ENCODE results near the gene SF3A1.
A peak's percentile ranks its signal among the peaks of the same experiment; 100 is the strongest.

The SF3A1 gene

DNA sequence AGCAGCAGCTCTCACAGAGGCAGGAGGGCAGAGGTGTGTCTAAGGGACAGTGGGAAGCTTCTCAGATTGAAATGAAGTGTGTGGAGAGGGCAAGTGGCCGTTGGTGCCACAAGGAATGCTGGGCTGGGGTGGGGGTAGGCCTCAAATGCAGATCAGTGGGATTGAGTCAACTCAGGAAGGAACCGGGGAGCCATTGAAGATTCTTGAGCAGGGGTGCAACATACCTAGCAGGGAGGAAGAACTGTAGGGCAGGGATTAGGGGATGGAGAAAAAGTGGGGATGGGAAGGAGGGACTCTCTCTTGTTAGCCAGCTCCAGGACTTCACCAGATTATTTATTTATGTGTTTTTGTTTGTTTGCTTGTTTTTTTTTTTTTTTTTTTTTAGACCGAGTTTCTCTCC, 37.2 kb upstream of the SF3A1 start:
- TF ChIP-seq, protein P1, sequence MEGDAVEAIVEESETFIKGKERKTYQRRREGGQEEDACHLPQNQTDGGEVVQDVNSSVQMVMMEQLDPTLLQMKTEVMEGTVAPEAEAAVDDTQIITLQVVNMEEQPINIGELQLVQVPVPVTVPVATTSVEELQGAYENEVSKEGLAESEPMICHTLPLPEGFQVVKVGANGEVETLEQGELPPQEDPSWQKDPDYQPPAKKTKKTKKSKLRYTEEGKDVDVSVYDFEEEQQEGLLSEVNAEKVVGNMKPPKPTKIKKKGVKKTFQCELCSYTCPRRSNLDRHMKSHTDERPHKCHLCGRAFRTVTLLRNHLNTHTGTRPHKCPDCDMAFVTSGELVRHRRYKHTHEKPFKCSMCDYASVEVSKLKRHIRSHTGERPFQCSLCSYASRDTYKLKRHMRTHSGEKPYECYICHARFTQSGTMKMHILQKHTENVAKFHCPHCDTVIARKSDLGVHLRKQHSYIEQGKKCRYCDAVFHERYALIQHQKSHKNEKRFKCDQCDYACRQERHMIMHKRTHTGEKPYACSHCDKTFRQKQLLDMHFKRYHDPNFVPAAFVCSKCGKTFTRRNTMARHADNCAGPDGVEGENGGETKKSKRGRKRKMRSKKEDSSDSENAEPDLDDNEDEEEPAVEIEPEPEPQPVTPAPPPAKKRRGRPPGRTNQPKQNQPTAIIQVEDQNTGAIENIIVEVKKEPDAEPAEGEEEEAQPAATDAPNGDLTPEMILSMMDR (IDR thresholded peaks at IDR 0.05; ENCODE audit: borderline replicate concordance, control extremely low read depth, extremely low read depth, insufficient read depth, missing control alignments) = no peak
- DNase-seq (ENCODE audit: low spot score) = no peak
- in situ Hi-C loops (cut with MboI; ENCODE audit: low sequenced_read_pairs, unreplicated experiment) = loop anchor here (5.0 to 10.0 kb wide), 2 partner anchors 91 to 107 kb away; partner anchors contain the start of gene CASTOR1

DNA sequence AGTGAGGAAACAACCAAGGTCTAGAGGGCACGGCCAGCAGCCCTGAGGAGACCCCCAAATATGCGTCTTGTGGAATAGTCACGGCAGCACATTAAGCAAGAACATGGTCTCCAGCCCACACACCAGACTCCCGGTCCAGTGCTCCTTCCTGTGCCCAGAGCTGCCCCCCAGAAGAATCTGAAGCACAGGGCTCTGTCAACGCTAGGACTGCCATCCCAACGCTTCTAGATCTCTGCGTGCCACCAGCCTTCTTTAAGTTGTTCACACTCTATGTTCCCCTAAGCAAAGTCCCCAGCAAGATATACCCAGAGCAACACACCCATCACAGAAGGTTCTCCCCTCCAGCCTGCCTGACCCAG, 36.6 kb upstream of the SF3A1 start:
- DNase-seq (ENCODE audit: low spot score) = no peak
- TF ChIP-seq, protein P1 (IDR thresholded peaks at IDR 0.05; ENCODE audit: borderline replicate concordance, control extremely low read depth, extremely low read depth, insufficient read depth, missing control alignments) = no peak
- in situ Hi-C loops (cut with MboI; ENCODE audit: low sequenced_read_pairs, unreplicated experiment) = loop anchor here (5.0 to 10.0 kb wide), 2 partner anchors 92 to 106 kb away; partner anchors contain the start of gene CASTOR1

DNA sequence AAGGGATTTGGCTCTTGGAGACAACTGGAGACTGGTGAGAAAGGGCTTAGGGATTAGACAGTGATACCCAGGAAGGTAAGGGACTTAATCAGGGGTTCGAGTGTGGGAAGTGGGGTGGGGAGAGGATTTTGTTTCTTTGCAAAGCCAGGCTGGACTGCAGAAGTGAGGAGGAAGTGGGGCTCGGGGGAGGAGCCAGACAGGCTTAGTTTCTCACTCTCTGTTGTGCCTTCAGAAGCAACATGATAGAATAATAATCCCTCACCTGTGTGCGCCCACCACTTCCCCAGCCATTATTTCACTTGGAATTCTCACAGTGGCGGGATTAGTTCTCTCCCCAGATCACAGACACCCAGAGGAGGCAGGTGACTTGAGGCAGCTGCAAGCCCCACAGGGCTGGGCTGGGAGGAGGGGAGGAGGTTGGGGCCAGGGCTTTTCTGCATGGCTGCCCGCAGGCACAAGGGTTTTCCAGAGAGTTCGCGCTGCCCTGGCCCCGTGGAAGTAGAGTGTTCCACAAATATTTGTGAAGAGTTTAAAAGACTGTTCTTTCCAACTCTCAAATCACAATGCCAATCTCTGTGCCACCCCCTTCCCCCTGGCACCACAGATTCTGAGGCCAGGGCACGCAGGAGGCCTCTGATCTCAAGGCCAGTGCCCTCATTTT, 36.1 kb upstream of the SF3A1 start:
- in situ Hi-C loops (cut with MboI; ENCODE audit: low sequenced_read_pairs, unreplicated experiment) = loop anchor here (5.0 to 10.0 kb wide), 2 partner anchors 92 to 105 kb away; partner anchors contain the start of gene CASTOR1
- peak; percentile 73 for DNase-seq (ENCODE audit: low spot score)
- TF ChIP-seq, protein P1 (IDR thresholded peaks at IDR 0.05; ENCODE audit: borderline replicate concordance, control extremely low read depth, extremely low read depth, insufficient read depth, missing control alignments) = no peak

DNA sequence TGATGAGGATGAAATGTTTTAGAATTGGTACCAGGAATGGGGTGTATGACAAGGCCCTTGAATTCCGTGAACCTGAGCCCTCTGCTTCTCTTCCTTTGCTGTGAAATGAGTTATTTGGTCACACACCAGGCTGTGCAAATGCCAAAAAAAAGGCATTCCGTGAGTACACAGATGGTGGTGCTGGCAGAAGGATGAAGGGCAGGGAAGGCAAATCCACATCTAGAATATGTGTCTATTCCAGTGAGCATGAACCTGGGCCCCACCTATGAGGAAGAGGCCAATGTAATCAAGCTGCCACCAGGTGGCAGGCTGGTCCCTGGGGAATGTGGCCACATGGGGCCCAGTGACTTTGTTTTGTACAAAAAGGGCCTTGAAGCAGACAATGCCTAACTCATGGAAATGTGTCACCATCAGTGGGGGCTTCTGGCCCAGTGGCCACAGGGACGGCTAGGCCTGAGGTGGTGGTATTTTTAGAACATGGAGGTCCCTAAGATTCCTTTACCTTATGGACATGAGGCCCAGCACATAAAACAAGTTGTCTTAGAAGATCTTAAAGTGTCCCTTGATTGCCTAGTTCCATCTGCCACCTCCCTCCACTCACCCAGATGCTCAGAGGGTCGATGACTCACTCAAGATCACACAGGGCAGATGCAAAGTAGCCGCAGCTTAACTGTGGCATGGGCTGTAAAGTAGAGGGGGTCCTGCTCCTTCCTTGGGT, 34.4 kb upstream of the SF3A1 start:
- TF ChIP-seq, protein P1 (IDR thresholded peaks at IDR 0.05; ENCODE audit: borderline replicate concordance, control extremely low read depth, extremely low read depth, insufficient read depth, missing control alignments) = peak; percentile 71
- in situ Hi-C loops (cut with MboI; ENCODE audit: low sequenced_read_pairs, unreplicated experiment) = loop anchor here (5.0 to 10.0 kb wide), 2 partner anchors 94 to 104 kb away; partner anchors contain the start of gene CASTOR1

DNA sequence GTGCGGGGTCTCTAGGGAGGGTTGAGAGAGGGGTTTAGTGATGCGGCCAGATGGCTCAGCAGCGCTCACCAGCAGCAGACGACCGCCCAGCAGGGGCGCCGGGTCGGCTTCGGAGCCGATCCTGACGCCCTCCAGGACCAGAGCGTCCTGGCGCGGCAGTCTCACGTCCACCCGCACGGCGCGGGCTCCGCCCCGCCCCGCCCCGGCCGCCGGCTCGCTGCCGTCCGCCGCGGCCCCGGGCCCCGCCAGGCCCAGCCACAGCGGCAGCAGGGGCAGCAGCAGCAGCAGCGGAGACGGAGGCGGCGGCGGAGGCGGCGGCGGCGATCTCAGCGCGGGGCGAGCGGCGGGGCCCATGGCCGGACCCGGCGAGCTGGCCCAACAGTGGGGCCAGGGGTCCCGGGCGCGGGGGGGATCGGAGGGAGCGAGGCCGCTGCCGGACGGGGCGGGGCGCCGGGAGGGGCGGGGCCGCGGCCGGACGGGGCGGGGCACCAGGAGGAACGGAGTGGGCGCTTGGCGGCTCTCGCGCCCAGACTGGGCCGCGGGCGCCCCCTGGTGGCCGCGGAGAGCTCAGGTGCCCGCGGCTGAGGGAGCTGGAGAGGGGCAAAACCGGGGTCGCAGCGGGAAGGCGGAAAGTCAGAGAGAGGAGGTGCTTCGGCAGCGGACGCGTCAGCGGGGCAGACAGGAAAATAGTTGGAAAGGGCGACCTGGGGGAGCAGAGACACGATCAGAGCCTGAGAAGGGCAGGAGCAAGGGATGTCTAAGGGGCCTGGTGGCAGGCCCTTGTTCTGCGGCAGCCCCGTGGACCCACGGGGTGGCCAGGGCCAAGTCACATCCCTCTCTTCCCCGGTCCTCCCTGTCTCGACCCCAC, 30.5 kb upstream of the SF3A1 start, which contains the start of gene RNF215:
RNF215 (minus strand) TSS at position 452 of the 868 bp plus-strand sequence; CDS start at position 354, 98 bp downstream.
- in situ Hi-C loops (cut with MboI; ENCODE audit: low sequenced_read_pairs, unreplicated experiment) = loop anchor here (10.0 kb wide), 1 partner anchor 282 kb away; no protein-coding TSS in a partner anchor
- peak; percentile 97 for DNase-seq (ENCODE audit: low spot score)
- TF ChIP-seq, protein P1 (IDR thresholded peaks at IDR 0.05; ENCODE audit: borderline replicate concordance, control extremely low read depth, extremely low read depth, insufficient read depth, missing control alignments) = peak; percentile 89

More for the DNA sequence above, 34.4 kb upstream of the SF3A1 start:
- DNase-seq (ENCODE audit: low spot score) = peak; percentile 86

DNA sequence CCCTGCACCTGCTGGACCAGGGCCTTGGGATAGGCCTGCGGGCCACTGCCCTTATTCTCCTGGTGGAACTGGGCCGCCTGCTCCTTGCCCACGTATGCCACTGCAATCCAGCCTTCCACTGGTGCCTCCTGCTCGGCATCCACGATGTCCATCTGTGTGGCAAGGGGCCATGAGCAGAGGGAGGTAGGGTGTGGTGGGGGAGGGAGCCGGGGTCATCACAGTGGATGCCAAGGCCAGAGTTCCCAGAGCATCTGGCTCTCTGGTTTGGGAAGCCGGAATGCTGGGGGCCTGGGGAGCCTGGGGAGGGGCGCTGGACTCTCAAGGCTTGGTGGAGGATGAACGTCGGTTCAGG, 29.9 kb upstream of the SF3A1 start:
- in situ Hi-C loops (cut with MboI; ENCODE audit: low sequenced_read_pairs, unreplicated experiment) = loop anchor here (10.0 kb wide), 1 partner anchor 282 kb away; no protein-coding TSS in a partner anchor
- no peak for DNase-seq (ENCODE audit: low spot score)
- TF ChIP-seq, protein P1 (IDR thresholded peaks at IDR 0.05; ENCODE audit: borderline replicate concordance, control extremely low read depth, extremely low read depth, insufficient read depth, missing control alignments) = no peak

Data from GM13976 (cell line).